ENCODE results near the gene UBE2G1.

DNA sequence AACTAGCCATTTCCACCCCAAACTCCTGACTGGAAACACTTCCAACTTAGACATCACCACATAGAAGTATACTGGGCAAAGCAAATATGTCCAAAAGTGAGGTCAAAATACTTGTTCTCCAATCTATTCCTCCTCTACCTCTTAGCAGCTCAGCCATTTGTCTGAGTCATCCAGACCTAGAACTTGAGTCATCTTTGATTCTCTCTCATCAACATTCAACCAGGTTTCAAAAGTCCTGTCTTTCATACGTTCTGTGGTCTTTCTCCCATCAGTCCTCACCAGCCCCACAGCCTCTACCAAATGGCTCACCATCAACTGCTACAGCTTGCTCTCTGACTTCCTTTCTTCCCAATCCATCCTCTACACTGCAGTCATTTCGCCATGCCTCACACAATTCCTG is 109.5 kb downstream of the UBE2G1 start:
- TF ChIP-seq, protein P1, sequence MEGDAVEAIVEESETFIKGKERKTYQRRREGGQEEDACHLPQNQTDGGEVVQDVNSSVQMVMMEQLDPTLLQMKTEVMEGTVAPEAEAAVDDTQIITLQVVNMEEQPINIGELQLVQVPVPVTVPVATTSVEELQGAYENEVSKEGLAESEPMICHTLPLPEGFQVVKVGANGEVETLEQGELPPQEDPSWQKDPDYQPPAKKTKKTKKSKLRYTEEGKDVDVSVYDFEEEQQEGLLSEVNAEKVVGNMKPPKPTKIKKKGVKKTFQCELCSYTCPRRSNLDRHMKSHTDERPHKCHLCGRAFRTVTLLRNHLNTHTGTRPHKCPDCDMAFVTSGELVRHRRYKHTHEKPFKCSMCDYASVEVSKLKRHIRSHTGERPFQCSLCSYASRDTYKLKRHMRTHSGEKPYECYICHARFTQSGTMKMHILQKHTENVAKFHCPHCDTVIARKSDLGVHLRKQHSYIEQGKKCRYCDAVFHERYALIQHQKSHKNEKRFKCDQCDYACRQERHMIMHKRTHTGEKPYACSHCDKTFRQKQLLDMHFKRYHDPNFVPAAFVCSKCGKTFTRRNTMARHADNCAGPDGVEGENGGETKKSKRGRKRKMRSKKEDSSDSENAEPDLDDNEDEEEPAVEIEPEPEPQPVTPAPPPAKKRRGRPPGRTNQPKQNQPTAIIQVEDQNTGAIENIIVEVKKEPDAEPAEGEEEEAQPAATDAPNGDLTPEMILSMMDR (IDR thresholded peaks at IDR 0.05; ENCODE audit: low read length): no peak
- TF ChIP-seq EZH2 (optimal IDR thresholded peaks at IDR 0.05; ENCODE audit: low read depth, low read length): no peak

All from MM.1S (cell line).